Right hindlimb (tissue), 1 donor: ENCODE data around the gene OTULIN.

Experiments used
- DNase-seq: peaks from one replicate; pipeline ENCODE4 v3.0.0-alpha.2; 2018

The OTULIN gene

GRCh38 chr5:14669415-14669814, 4.9 kb downstream of the OTULIN start:
- no peak for DNase-seq

DNA sequence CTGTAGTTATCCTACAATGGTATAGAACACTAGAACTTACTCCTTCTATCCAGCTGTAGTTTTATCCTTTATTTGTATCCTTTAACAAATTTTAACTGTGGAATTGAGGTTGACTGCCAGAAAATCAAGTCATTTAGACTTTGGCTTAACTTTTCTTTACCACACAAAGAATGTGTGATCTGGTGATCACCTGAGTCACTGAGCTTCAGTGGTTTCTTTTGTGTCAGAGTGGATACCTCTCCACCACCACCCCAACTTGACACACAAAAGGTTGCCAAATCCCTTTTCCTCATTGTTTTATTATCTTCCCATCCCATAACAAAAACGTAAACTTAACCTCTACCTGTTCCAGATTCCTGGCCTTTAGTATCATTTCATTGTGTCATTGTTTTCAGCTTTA, 5.5 kb downstream of the OTULIN start:
- DNase-seq, result no peak

GRCh38 chr5:14671414-14671813, 6.9 kb downstream of the OTULIN start:
- DNase-seq, result no peak

GRCh38 chr5:14672082-14672481, 7.6 kb downstream of the OTULIN start:
- no peak for DNase-seq

- no peak for DNase-seq
Observed at GRCh38 chr5:14672484-14673394, 8.2 kb downstream of the OTULIN start.

- DNase-seq, result no peak
Observed at GRCh38 chr5:14673443-14673842, 8.9 kb downstream of the OTULIN start.

DNA sequence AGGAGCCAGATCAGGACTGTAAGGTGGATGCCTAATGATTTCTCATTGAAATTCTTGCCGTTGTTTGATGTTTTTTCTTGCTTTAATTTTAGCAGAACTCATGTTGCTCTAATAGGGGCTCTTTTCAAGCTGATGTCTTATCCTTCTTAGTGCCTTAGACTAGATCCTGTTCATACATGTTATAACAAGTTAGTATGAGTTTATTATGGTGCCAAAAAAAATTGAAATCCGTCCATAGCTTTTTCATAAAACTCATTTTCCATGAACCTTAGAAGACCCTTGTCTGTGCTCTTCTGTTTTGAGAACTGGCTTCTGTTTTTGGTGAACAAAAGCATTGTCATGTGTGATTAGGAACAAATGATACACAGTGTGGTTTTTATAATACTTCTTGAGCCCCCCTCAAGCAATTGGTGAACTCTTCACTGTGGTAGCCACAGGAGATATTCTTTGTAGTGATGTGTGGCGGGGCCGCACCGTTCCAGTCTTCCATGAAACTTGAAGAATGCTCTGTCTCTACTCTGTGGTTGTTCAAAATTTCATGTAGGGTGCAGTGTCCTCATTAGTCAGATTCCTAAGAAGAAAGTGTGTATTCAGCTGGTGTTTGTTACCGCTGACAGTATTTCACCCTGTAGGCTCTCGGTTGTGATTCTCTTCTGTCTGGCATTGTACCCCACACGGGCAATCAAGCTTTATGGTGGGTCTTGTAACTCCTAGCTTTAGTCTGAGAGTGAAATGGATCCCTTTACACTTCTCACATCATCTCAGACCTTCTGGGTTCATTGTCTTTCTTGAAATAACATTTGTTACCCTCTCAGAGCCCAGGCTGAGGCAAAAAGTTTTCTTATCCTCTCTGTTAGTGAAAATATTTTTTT, 10.7 kb downstream of the OTULIN start:
- no peak for DNase-seq

DNA sequence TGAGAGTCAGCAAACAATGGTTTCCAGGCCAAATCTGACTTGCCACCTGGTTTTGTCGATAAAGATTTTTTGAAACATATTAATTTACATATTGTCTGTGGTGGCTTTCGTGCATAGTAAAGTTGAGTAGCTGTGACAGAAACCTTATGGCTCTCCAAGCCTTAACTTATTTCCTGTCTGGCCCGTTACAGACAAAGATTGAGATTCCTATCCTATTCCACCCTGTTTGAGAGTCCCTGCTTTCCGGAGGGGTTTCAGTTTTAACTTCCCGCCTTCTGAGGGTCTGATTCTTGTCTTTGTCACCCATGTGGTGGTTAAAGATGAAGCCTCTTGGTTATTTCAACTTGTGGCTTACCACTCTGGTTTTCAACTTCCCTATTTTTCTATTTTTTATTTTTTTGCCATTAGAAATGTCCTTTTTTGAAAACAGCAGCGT, 11.4 kb downstream of the OTULIN start:
- DNase-seq, result no peak

DNA sequence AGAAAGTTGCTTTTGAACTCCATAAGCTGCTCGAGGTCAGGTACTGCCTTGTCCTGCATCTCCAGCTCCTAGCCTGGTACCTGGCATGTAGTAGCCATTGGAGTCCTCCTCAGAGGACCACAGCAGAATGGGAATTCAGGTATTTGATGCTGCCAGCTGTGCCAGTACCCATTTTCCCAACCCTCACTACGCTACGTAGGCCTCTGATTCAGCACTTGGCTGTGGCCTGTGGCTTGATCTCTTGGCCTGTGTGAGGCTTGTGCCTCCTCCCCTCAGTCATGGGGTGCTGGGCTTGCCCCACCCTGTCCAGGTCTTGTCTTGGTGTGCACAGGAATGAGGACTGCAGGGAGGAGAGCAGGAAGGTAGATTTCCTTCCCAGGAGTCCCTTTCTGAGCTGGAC, 11.8 kb downstream of the OTULIN start:
- no peak for DNase-seq

DNA sequence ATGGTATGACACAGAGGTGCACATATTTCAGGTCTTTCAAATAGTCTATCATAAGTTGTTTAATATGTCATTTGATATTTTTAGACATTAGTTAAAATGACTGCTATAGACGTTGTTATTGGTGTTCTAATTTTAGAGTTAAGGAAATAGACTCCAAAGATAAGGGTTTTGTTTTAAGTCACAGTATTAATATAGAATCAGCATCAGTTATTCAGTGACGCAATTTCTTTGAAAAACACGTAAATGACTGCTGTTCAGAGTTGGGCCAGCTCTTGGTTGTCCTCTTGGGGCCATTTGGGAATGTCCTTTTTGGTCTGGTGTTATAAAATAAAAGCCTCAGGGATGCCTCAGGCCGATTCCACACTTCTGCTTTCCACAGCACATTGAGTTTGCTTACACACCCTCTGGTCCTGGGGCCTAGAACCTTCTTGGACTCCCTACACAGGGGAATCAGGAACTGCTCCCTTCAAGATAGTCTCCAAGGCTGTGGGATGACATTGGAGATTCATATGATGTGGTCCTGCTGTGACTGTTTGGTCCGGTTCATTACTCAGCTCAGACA, 14.3 kb downstream of the OTULIN start:
- DNase-seq, result no peak

DNA sequence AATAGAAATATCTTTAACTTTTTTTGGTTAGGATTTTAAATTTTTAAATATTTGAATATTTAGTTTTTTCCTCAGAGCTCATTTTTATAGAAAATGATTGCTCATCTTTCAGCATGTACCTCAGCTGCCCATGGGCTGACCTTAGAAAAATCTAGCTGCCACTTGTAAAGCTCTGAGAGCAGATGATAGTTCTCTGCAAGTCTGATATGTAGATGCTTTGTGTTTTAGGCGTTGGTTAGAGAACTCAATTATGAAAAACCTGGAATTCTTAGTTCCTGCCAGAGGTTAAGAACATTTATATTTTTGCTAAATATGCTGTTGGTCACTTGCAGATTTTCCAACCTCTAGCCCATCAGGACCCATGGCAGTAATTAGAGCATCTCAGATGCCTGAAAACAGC, 15.1 kb downstream of the OTULIN start:
- DNase-seq, result no peak

- no peak for DNase-seq
Observed at GRCh38 chr5:14681236-14681752, 16.8 kb downstream of the OTULIN start.

DNA sequence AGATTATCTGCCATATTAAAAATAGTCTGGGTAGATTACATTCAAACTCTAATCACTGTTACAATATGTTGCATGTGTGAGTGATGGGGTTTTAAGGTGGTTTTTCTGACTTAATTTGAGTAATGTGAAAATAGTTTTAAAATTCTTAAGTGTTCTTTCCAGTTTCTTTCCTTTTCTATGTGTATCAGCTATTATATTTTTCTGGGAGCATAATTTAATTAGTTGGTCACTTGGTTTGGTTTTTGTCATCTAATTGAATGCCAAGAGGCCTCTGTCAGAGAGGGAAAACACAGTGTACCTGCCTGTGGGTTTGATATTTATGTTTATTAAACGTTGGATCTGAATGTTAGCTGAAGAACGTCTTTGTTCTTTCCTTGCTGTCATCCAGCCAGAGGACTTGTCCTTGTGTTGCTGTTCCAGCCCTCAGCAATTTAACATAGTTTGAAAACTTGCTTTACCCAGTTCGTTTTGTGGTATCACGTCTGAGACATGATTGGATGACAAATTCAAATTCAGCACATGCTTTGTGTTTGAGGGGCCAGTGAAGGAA, 19.5 kb downstream of the OTULIN start:
- no peak for DNase-seq

GRCh38 chr5:14684757-14685156, 20.2 kb downstream of the OTULIN start:
- no peak for DNase-seq

GRCh38 chr5:14685757-14686156, 21.2 kb downstream of the OTULIN start:
- no peak for DNase-seq

DNA sequence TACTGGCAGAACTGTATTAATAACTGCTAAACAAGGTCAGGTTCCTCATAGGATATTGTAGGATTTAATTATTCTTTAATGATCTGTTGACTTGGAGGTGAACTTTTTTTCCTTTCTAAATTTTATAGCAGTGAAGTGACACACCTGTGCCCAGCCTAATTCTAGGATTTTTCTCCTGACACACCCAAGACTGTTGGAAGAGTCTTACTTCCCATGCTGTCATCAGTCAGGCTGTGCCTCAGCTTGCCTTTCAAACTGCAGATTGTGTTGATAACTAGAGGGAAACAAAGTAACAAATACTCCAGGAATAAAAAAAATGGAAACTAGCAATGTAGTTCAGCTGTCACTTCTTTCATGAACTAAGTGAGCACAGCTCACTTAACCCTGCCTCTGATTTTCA, 22.0 kb downstream of the OTULIN start:
- DNase-seq, result no peak

- no peak for DNase-seq
Observed at GRCh38 chr5:14687023-14687665, 22.6 kb downstream of the OTULIN start.

DNA sequence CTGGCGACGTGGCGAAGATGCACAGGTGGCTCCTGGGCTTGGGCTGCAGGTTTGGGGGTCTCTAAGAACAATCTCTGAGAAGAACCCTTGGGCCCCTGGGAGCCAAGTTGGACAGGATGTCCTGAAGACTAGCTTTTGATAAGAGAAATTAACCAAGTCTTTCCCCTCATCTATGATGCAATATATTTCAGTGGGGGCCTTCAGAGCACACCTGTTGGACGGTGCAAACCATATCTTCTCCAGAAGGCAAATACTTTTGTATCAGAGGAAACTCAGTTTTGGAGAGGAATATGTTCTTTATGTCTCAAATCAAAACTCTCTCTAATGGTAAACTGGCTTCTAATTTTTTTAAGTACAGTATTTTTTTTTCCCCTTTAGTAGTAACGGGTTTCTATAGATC, 28.6 kb downstream of the OTULIN start:
- no peak for DNase-seq

- no peak for DNase-seq
Observed at GRCh38 chr5:14695152-14695551, 30.6 kb downstream of the OTULIN start.

DNA sequence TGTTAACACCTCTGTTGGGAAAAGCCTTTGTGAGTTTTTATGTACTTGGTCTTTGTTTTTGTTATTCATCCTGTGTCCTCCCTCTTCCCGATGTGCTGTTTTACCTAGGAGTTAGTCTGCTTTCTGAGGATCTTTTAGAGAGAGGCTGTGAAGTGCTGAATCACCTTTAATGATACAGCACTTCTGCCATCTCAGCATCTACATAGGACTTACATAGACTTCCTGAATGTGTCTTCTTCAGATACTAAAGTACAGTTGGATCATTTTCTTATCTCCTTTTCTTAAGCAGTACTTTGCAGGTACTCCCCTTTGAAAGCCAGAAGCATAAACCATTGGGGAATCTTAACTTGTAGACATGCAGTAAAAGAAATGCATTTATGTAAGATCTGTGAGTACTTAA, 31.5 kb downstream of the OTULIN start:
- DNase-seq, result no peak

DNA sequence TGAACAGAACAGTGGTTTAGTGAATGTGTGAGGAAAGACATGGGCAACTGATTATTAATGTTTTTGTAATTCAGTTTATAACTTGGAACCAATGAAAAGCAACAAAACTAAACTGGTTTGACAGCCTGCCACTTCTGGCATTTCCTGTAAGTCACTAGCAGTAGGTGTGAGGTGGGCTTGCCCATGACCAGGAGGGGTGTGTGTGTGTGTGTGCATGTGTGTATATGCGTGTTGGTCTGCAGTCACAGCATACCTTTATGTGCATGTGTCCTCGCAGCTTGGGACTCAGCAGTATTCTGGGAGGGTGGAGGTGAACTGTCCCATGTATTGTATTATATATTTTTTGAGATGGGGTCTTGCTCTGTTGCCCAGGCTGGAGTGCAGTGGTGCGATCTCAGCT, 32.3 kb downstream of the OTULIN start:
- DNase-seq, result no peak

DNA sequence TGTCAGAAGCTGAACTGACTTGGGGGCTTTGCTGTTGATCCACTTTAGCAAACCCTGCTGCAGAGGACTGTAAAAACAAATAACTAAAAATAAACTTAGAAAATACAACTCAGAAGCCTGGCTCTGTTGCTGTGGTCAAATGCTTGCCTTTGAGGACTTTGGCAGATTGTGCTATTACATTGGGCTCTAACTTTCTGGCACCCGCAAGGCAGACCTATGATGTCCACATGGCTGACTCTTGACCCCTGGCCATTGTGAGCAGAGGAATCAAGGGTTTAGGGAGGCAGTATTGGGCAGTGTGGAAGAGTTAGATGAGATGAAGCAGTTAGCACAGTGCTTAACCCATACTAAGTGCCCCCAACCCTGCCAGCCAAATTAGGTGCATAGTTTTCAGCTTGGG, 34.0 kb downstream of the OTULIN start:
- no peak for DNase-seq

DNA sequence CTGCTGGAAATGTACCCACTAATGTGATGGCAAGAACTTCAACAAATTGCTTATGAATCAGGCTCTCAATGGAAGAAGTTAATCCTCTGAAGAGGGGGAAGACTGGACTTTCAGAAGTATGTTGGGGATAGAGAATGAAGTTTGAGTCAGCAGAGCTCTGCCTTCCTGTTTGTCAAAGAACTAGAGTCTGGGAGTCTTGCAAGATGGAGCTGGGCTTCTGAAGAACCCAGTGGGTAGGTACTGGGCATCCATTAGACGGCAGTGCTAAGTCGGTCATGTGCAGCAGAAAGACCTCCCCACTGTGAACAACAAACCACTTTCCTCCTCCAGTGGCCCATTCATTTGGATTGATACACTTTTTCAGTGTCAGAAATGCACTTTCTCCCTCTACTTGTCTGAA, 34.6 kb downstream of the OTULIN start:
- DNase-seq, result no peak
